Endothelial cell of umbilical vein (primary cell): ENCODE measurements around the gene BID. TPM values are rescaled to one million over a fixed set of nuclear protein-coding genes. Genes with fewer than 3 reads are reported as not detected.

Experiments
- BruUV-seq: library from RNA; stranded (reverse); fragments of 400-500 nt; replicated peaks from 2 replicates; lab custom pipeline; 2021; lab: Mats Ljungman, UMichigan
- CTCF ChIA-PET: fragments of 300-600, 350-600 bp; sonication (Branson Sonifier 250); formaldehyde crosslinking; loops from one replicate; lab custom pipeline; 2021; ENCODE audit warnings: antibody characterized with exemption, inconsistent platforms; lab: Charles Lee
- POLR2A ChIA-PET: fragments of 300-600, 350-600 bp; sonication (Branson Sonifier 250); formaldehyde crosslinking; loops from one replicate; lab custom pipeline; 2021; ENCODE audit warnings: antibody characterized with exemption, inconsistent platforms; lab: Charles Lee
- DNase-seq: peaks from one replicate; pipeline ENCODE4 v3.0.0-alpha.2; 2011; ENCODE audit warnings: low read depth, low spot score
- FAIRE-seq: peaks from 2 replicates; lab custom pipeline; 2011; peaks lifted over from hg19 to GRCh38; lab: Jason Lieb, UNC
- H2AFZ ChIP-seq: 2 replicates; pipeline ENCODE4 v1.6.0; 2012; ENCODE audit warnings: low read depth, low read length, control low read depth, inconsistent platforms
- H3K27ac ChIP-seq: 2 replicates; pipeline ENCODE4 v1.5.1; 2011; ENCODE audit warnings: low read depth, mild to moderate bottlenecking, control low read depth, low read length, moderate library complexity; ENCODE audit not compliant: insufficient read depth
- H3K27me3 ChIP-seq, 2 experiments: 2 replicates each; pipeline versions ENCODE4 v1.6.0 to v1.6.1; 2011; ENCODE audit warnings: low read length in 2 of 2, mixed read lengths in 1 of 2; ENCODE audit not compliant: control insufficient read depth in 2 of 2, insufficient read depth in 2 of 2
- H3K36me3 ChIP-seq, 2 experiments: 2 replicates in 1 of 2; 3 replicates in 1 of 2; pipeline ENCODE4 v1.5.1; 2011; ENCODE audit warnings: low read length in 2 of 2, mild to moderate bottlenecking in 1 of 2, moderate library complexity in 1 of 2; ENCODE audit not compliant: control insufficient read depth in 2 of 2, insufficient read depth in 2 of 2; ENCODE audit errors: extremely low read depth in 1 of 2
- H3K4me1 ChIP-seq: 3 replicates; pipeline ENCODE4 v1.5.1; 2011; ENCODE audit warnings: mild to moderate bottlenecking, low read length; ENCODE audit not compliant: control insufficient read depth, insufficient read depth; ENCODE audit errors: extremely low read depth
- H3K4me2 ChIP-seq: 2 replicates; pipeline ENCODE4 v1.6.1; 2011; ENCODE audit warnings: low read length, control low read depth, mixed read lengths; ENCODE audit not compliant: insufficient read depth
- H3K4me3 ChIP-seq, 3 experiments: fragments of 200-600 bp in 1 of 3; sonication (generic), shearing (Covaris generic) in 1 of 3; replicated peaks in 1 of 3; 2 replicates each; pipeline ENCODE4 v1.5.1; 2011 to 2016; ENCODE audit warnings: control low read depth in 3 of 3, low read length in 3 of 3, mild to moderate bottlenecking in 2 of 3, inconsistent platforms in 1 of 3, low read depth in 1 of 3, moderate library complexity in 1 of 3; ENCODE audit not compliant: insufficient read depth in 1 of 3
- H3K79me2 ChIP-seq: 2 replicates; pipeline ENCODE4 v1.6.0; 2012; ENCODE audit warnings: low read length, inconsistent platforms; ENCODE audit not compliant: control insufficient read depth, insufficient read depth
- H3K9ac ChIP-seq: replicated peaks from 2 replicates; pipeline ENCODE3; 2011; ENCODE audit warnings: low read length, control low read depth; ENCODE audit not compliant: insufficient read depth; ENCODE audit errors: extremely low read depth
- H3K9me1 ChIP-seq: replicated peaks from 3 replicates; pipeline ENCODE4 v1.6.0; 2011; ENCODE audit warnings: mild to moderate bottlenecking, low read length; ENCODE audit not compliant: control insufficient read depth, insufficient read depth; ENCODE audit errors: extremely low read depth
- H3K9me3 ChIP-seq: replicated peaks from 2 replicates; pipeline ENCODE4 v1.5.1; 2012; ENCODE audit warnings: low read length, inconsistent platforms; ENCODE audit not compliant: control insufficient read depth, insufficient read depth
- H4K20me1 ChIP-seq: replicated peaks from 2 replicates; pipeline ENCODE3; 2011; ENCODE audit warnings: mild to moderate bottlenecking, low read length; ENCODE audit not compliant: control insufficient read depth, insufficient read depth; ENCODE audit errors: extremely low read depth
- EZH2 ChIP-seq: IDR thresholded peaks from 2 replicates; pipeline ENCODE4 v1.6.1; 2012; ENCODE audit warnings: borderline replicate concordance, low read depth, mild to moderate bottlenecking, moderate library complexity, low read length, inconsistent platforms; ENCODE audit not compliant: severe bottlenecking
- FOS ChIP-seq: IDR thresholded peaks from 2 replicates; pipeline ENCODE4 v1.6.1; 2011; ENCODE audit warnings: mild to moderate bottlenecking, low read length, moderate library complexity, borderline replicate concordance; ENCODE audit not compliant: insufficient read depth
- GATA2 ChIP-seq: IDR thresholded peaks from 2 replicates; pipeline ENCODE4 v1.7.0; 2011; ENCODE audit warnings: low read depth, mild to moderate bottlenecking, moderate library complexity, mixed read lengths, low read length; ENCODE audit not compliant: insufficient read length, insufficient read depth
- JUN ChIP-seq: IDR thresholded peaks from 2 replicates; pipeline ENCODE4 v1.6.1; 2011; ENCODE audit warnings: borderline replicate concordance, low read depth; ENCODE audit not compliant: insufficient read length, insufficient read depth
- MYC ChIP-seq: IDR thresholded peaks from one replicate; pipeline ENCODE4 v1.6.1; 2011; ENCODE audit warnings: mild to moderate bottlenecking, low read depth, low read length
- POLR2A ChIP-seq: IDR thresholded peaks from 2 replicates; pipeline ENCODE4 v1.6.1; 2012; ENCODE audit warnings: low read depth, mild to moderate bottlenecking, control low read depth, low read length
- POLR2AphosphoS5 ChIP-seq: IDR thresholded peaks from 2 replicates; pipeline ENCODE4 v1.6.1; 2012; ENCODE audit warnings: low read depth, mild to moderate bottlenecking, control low read depth, low read length, moderate library complexity; ENCODE audit not compliant: insufficient read depth
- dilution Hi-C: fragments of 300-500 bp; cut with MboI; formaldehyde crosslinking; loops from one replicate; pipeline ENCODE4 v1.15.0; 2019; ENCODE audit warnings: low sequenced_read_pairs; ENCODE audit not compliant: extremely low pct_ligation_motif_present
- intact Hi-C: fragments of 100-400 bp; cut with micrococcal nuclease; formaldehyde crosslinking; loops from one replicate; pipeline ENCODE4 v1.10.0; 2022
- polyA plus RNA-seq, 4 experiments: library from polyadenylated mRNA; depleted of rRNA in 3 of 4; stranded (reverse) in 3 of 4; unstranded in 1 of 4; fragments of >200 nt; gene quantifications; 2 replicates each; pipeline versions ENCODE4 v1.2.1 to v1.2.3, GENCODE V29; 2011 to 2012; ENCODE audit warnings: missing spikeins in 1 of 4
- total RNA-seq: library from RNA; stranded (reverse); gene quantifications from 2 replicates; pipeline ENCODE4 v1.2.3, GENCODE V29; 2021
- TF ChIP-seq, protein P1 (sequence below): IDR thresholded peaks from 2 replicates; pipeline ENCODE4 v1.6.1; 2011; ENCODE audit not compliant: insufficient read depth, insufficient read length
- TF ChIP-seq, protein P2 (sequence below), 2 donors: IDR thresholded peaks; 1 replicate in 1 of 2; 2 replicates in 1 of 2; pipeline ENCODE4 v1.5.1; 2011; ENCODE audit warnings: low read length in 2 of 2, mild to moderate bottlenecking in 2 of 2, moderate library complexity in 2 of 2, control low read depth in 1 of 2, inconsistent platforms in 1 of 2, low read depth in 1 of 2; ENCODE audit not compliant: insufficient read depth in 1 of 2; ENCODE audit errors: extremely low read depth in 1 of 2

Gene BID
- total and polyA plus RNA-seq, 2 donors (not counting 3 experiments of a cell fraction or from before 2014, with no cell fraction given): 39.0 to 119 TPM

DNA sequence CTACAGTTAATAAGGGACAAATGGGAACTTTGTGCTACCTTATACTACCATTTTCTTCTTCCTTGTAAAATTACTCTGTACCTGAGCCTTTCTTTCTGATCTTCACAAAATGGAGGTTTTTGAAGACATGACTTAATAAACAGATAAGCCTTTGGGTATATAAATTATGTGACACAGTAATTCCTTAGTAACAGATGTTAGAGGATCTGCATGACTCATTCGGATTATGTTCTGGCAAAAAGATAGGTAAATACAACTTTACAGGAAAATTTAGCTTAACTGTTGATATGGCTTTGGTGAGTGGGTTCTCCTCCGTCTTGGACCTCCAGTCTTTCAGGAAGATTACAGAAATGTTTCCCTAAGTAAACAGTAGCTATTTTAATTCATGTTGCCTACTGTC is 61.8 kb downstream of the BID start:
- H3K4me3 ChIP-seq: no peak overlapping the region
- TF ChIP-seq EZH2 (no peak), JUN (peak; percentile 39), FOS (peak; percentile 59), POLR2A (no peak)
- dilution Hi-C loops: no loop called here
- no peak overlapping the region for H3K4me2 ChIP-seq
- no peaks in the 10 kb centered on the region for H4K20me1 ChIP-seq
- CTCF ChIA-PET: interaction anchor here (0.8 kb wide), 1 partner anchor 15 kb away, joined by 3 read pairs; no protein-coding TSS in a partner anchor
- no peaks in the 10 kb centered on the region for H3K9me3 ChIP-seq
- H3K9me1 ChIP-seq: peaks cover 2% of the 10 kb centered on the region
- H3K9ac ChIP-seq: no peak overlapping the region
- intact Hi-C loops: no loop called here
- H3K79me2 ChIP-seq: peaks cover 32% of the 10 kb centered on the region
- no peaks in the 10 kb centered on the region for H3K27me3 ChIP-seq
- no peak for FAIRE-seq
- no peak overlapping the region for H3K27ac ChIP-seq
- no peaks in the 10 kb centered on the region for H3K36me3 ChIP-seq
- DNase-seq: peak; percentile 57
- POLR2A ChIA-PET: no interaction called here
- no TSS peak for BruUV-seq
- H2AFZ ChIP-seq: no peak overlapping the region
- peaks cover 9% of the 10 kb centered on the region for H3K4me1 ChIP-seq

DNA sequence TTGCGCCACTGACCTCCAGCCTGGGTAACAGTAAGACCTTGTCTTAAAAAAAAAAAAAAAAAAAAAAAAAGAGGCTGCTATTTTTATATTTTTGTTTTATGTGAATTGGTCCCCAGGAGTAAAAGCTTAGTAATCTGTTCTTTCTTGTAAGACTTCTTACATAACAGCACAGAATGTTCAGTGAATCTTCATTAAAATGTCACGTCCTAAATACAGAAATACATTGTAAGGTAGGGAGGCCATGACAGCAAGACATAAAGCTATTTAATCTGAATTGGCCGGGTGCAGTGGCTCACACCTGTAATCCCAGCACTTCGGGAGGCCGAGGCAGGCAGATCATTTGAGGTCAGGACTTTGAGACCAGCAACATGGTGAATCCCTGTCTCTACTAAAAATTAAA is 64.2 kb downstream of the BID start:
- no peaks in the 10 kb centered on the region for H3K27me3 ChIP-seq
- TF ChIP-seq JUN (no peak), MYC (no peak), EZH2 (no peak), POLR2AphosphoS5 (no peak), POLR2A (no peak), FOS (no peak), GATA2 (no peak)
- TF ChIP-seq, protein P1, sequence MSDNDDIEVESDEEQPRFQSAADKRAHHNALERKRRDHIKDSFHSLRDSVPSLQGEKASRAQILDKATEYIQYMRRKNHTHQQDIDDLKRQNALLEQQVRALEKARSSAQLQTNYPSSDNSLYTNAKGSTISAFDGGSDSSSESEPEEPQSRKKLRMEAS: no peak
- TF ChIP-seq, protein P2, sequence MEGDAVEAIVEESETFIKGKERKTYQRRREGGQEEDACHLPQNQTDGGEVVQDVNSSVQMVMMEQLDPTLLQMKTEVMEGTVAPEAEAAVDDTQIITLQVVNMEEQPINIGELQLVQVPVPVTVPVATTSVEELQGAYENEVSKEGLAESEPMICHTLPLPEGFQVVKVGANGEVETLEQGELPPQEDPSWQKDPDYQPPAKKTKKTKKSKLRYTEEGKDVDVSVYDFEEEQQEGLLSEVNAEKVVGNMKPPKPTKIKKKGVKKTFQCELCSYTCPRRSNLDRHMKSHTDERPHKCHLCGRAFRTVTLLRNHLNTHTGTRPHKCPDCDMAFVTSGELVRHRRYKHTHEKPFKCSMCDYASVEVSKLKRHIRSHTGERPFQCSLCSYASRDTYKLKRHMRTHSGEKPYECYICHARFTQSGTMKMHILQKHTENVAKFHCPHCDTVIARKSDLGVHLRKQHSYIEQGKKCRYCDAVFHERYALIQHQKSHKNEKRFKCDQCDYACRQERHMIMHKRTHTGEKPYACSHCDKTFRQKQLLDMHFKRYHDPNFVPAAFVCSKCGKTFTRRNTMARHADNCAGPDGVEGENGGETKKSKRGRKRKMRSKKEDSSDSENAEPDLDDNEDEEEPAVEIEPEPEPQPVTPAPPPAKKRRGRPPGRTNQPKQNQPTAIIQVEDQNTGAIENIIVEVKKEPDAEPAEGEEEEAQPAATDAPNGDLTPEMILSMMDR (IDR thresholded peaks at IDR 0.05; ENCODE audit: extremely low read depth in 1 of 2, insufficient read depth in 1 of 2, low read depth in 1 of 2, low read length in 2 of 2): no peak
- no peak overlapping the region for H3K4me3 ChIP-seq
- peaks cover 2% of the 10 kb centered on the region for H3K9me1 ChIP-seq
- no peak overlapping the region for H3K27ac ChIP-seq
- DNase-seq: no peak
- H3K36me3 ChIP-seq: no peaks in the 10 kb centered on the region
- no peak overlapping the region for H2AFZ ChIP-seq
- no peak for FAIRE-seq
- dilution Hi-C loops: no loop called here
- CTCF ChIA-PET: no interaction called here
- no peak overlapping the region for H3K9ac ChIP-seq
- H3K79me2 ChIP-seq: peaks cover 28% of the 10 kb centered on the region
- H3K9me3 ChIP-seq: no peaks in the 10 kb centered on the region
- H3K4me1 ChIP-seq: peaks cover 23% of the 10 kb centered on the region
- no peak overlapping the region for H3K4me2 ChIP-seq
- BruUV-seq: no TSS peak
- intact Hi-C loops: no loop called here
- no peaks in the 10 kb centered on the region for H4K20me1 ChIP-seq
- POLR2A ChIA-PET: interaction anchor here (1.7 kb wide), 1 partner anchor 13 kb away, joined by 4 read pairs; no protein-coding TSS in a partner anchor
